Measurements from ENCODE around the gene ACOX2. TPM values are rescaled to one million over a fixed set of nuclear protein-coding genes. Genes with fewer than 3 reads are reported as not detected.

The ACOX2 gene
- total and polyA plus RNA-seq, 2 of the 13 experiments (the other 11 are each of a cell fraction or from before 2014, with no cell fraction given): 42.6 to 98.5 TPM

DNA sequence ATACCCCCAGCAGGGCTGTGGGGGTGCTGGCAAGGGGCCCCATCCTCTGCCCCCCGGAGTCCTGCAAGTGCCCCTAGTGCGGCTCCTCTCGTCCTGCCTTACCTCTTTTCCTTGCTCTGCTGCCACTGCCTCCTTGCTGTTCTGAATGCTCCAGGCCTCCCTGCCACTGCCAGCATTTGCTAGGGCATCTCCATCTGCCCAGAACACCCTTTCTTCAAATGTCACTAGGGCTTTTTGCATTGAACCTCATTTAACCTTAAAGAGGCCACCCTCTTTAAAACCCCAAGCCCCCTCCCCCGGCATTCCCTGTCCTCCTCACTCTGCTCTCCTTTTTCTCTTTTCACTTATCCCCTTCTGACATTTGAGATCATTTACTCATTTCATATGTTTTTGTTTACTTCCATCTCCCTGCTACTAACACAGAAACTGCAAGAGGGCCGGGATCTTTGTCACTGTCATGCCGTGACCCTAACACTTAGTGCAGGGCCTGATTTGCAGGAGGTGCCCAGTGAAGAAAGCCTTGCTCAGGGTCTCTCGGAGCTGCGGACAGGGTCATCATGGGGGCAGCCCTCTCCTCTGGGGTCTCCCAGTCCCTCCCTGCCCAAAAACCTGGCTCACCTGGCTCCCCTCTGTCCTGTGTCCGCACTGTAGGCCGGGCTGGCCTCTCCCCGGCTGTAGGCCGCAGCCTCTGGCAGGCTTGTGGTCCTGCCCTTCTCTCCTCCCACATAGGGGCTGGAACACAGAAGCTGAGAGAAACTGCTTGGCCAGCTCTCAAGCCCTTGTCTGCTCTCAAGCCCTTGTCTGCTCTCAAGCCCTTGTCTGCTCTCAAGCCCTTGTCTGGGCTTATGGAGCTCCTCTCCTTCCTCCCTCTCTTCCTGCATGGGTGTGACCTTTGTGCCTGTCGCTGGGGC lies at the start of gene ACOX2 (continued):
- TF ChIP-seq NFKBIZ (CRISPR knock-in tag; IDR thresholded peaks at IDR 0.05): no peak
- TF ChIP-seq RBM39 (IDR thresholded peaks at IDR 0.05; ENCODE audit: low read depth, low read length, poor library complexity, severe bottlenecking): no peak
- TF ChIP-seq ZNF234 (CRISPR knock-in tag; conservative IDR thresholded peaks at IDR 0.05): no peak
- TF ChIP-seq, protein P1, sequence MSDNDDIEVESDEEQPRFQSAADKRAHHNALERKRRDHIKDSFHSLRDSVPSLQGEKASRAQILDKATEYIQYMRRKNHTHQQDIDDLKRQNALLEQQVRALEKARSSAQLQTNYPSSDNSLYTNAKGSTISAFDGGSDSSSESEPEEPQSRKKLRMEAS (IDR thresholded peaks at IDR 0.05): 0 out of 2 replicates have a peak, but pooled peaks have one; percentile 14
- no peak for TF ChIP-seq ZNF569 (CRISPR knock-in tag; IDR thresholded peaks at IDR 0.05; ENCODE audit: borderline replicate concordance)
- peak; percentile 31 for TF ChIP-seq SAP130 (CRISPR knock-in tag; IDR thresholded peaks at IDR 0.05; ENCODE audit: low read depth)
- TF ChIP-seq, protein P2, sequence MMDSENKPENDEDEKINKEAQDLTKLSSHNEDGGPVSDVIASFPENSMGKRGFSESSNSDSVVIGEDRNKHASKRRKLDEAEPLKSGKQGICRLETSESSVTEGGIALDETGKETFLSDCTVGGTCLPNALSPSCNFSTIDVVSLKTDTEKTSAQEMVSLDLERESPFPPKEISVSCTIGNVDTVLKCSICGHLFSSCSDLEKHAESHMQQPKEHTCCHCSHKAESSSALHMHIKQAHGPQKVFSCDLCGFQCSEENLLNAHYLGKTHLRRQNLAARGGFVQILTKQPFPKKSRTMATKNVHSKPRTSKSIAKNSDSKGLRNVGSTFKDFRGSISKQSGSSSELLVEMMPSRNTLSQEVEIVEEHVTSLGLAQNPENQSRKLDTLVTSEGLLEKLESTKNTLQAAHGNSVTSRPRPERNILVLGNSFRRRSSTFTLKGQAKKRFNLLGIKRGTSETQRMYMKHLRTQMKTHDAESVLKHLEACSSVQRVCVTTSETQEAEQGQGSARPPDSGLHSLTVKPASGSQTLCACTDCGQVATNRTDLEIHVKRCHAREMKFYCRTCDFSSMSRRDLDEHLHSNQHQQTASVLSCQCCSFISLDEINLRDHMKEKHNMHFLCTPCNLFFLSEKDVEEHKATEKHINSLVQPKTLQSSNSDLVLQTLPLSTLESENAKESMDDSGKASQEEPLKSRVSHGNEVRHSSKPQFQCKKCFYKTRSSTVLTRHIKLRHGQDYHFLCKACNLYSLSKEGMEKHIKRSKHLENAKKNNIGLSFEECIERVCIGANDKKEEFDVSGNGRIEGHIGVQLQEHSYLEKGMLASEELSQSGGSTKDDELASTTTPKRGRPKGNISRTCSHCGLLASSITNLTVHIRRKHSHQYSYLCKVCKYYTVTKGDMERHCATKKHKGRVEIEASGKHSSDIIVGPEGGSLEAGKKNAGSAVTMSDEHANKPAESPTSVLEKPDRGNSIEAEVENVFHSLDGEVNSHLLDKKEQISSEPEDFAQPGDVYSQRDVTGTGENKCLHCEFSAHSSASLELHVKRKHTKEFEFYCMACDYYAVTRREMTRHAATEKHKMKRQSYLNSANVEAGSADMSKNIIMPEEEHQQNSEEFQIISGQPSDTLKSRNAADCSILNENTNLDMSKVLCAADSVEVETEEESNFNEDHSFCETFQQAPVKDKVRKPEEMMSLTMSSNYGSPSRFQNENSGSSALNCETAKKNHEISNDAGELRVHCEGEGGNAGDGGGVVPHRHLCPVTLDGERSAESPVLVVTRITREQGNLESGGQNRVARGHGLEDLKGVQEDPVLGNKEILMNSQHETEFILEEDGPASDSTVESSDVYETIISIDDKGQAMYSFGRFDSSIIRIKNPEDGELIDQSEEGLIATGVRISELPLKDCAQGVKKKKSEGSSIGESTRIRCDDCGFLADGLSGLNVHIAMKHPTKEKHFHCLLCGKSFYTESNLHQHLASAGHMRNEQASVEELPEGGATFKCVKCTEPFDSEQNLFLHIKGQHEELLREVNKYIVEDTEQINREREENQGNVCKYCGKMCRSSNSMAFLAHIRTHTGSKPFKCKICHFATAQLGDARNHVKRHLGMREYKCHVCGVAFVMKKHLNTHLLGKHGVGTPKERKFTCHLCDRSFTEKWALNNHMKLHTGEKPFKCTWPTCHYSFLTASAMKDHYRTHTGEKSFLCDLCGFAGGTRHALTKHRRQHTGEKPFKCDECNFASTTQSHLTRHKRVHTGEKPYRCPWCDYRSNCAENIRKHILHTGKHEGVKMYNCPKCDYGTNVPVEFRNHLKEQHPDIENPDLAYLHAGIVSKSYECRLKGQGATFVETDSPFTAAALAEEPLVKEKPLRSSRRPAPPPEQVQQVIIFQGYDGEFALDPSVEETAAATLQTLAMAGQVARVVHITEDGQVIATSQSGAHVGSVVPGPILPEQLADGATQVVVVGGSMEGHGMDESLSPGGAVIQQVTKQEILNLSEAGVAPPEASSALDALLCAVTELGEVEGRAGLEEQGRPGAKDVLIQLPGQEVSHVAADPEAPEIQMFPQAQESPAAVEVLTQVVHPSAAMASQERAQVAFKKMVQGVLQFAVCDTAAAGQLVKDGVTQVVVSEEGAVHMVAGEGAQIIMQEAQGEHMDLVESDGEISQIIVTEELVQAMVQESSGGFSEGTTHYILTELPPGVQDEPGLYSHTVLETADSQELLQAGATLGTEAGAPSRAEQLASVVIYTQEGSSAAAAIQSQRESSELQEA (CRISPR knock-in tag; IDR thresholded peaks at IDR 0.05; ENCODE audit: not compliant biosample characterization): no peak
- TF ChIP-seq, protein P3, sequence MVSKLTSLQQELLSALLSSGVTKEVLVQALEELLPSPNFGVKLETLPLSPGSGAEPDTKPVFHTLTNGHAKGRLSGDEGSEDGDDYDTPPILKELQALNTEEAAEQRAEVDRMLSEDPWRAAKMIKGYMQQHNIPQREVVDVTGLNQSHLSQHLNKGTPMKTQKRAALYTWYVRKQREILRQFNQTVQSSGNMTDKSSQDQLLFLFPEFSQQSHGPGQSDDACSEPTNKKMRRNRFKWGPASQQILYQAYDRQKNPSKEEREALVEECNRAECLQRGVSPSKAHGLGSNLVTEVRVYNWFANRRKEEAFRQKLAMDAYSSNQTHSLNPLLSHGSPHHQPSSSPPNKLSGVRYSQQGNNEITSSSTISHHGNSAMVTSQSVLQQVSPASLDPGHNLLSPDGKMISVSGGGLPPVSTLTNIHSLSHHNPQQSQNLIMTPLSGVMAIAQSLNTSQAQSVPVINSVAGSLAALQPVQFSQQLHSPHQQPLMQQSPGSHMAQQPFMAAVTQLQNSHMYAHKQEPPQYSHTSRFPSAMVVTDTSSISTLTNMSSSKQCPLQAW (CRISPR knock-in tag; IDR thresholded peaks at IDR 0.05): peak; percentile 42; the same call in 1 of the 2 replicates
- peak; percentile 60; the same call in 1 of the 2 replicates for TF ChIP-seq ZNF678 (CRISPR knock-in tag; IDR thresholded peaks at IDR 0.05)
- 0 out of 2 replicates have a peak, but pooled peaks have one; percentile 25 for TF ChIP-seq ZNF160 (CRISPR knock-in tag; IDR thresholded peaks at IDR 0.05)
- TF ChIP-seq, protein P4, sequence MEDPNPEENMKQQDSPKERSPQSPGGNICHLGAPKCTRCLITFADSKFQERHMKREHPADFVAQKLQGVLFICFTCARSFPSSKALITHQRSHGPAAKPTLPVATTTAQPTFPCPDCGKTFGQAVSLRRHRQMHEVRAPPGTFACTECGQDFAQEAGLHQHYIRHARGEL (CRISPR knock-in tag; IDR thresholded peaks at IDR 0.05): no peak
- peak; percentile 61; the same call in 1 of the 2 replicates for TF ChIP-seq ZNF343 (CRISPR knock-in tag; IDR thresholded peaks at IDR 0.05)
- peak; percentile 58; the same call in 1 of the 2 replicates for TF ChIP-seq HNF4G (IDR thresholded peaks at IDR 0.05; ENCODE audit: borderline replicate concordance, low read depth, low read length)
- TF ChIP-seq HNF4G (CRISPR knock-in tag; IDR thresholded peaks at IDR 0.05; ENCODE audit: borderline replicate concordance, low read depth): peak; percentile 62; the same call in 1 of the 2 replicates
